ENCODE data around the gene FGF23. TPM values are rescaled to one million over a fixed set of nuclear protein-coding genes. Genes with fewer than 3 reads are reported as not detected.

The FGF23 gene
- total RNA-seq, 1 donor from 2014 or later, result not detected

DNA sequence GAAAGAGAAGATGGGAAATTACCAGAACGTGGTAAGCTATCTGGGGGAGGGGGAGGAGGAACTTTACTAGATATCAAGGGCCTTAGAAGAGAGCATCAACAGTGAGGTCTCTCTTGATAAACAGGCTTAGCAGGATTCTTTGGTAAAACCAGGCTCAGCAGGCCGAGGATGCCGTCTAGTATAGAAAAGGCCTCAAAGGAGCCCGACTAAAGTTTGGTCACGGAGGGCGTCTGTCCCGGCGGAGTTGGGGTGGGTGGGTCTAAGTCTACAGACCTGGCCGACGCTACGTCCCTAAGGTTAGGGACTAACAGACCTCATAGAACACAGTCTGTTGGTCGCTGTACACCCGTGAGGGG is 59.0 kb downstream of the FGF23 start:
- DNase-seq (ENCODE audit: low spot score), result no peak

Other genes with a start within 250 kb of the FGF23 start
- 93.0 TPM for gene CCND2, start 106.0 kb downstream of the FGF23 start, total RNA-seq
- 13.8 TPM for gene TIGAR, start 58.5 kb downstream of the FGF23 start, total RNA-seq
- gene FGF6, start 66.1 kb upstream of the FGF23 start, total RNA-seq, result not detected
- gene RAD51AP1, start 159.2 kb upstream of the FGF23 start, total RNA-seq, result 1.1 TPM
- 14.9 TPM for gene DYRK4, start 182.5 kb upstream of the FGF23 start, total RNA-seq

All from mesenteric fat pad (tissue), 1 donor.